Measurements from ENCODE around the gene RBBP9.
A peak's percentile ranks its signal among the peaks of the same experiment; 100 is the strongest.
"Not testable (repeated sequence)": the region's sequence is repeated elsewhere in the genome, so short reads cannot be mapped to it uniquely, and the experiment has no call there.

The RBBP9 gene

DNA sequence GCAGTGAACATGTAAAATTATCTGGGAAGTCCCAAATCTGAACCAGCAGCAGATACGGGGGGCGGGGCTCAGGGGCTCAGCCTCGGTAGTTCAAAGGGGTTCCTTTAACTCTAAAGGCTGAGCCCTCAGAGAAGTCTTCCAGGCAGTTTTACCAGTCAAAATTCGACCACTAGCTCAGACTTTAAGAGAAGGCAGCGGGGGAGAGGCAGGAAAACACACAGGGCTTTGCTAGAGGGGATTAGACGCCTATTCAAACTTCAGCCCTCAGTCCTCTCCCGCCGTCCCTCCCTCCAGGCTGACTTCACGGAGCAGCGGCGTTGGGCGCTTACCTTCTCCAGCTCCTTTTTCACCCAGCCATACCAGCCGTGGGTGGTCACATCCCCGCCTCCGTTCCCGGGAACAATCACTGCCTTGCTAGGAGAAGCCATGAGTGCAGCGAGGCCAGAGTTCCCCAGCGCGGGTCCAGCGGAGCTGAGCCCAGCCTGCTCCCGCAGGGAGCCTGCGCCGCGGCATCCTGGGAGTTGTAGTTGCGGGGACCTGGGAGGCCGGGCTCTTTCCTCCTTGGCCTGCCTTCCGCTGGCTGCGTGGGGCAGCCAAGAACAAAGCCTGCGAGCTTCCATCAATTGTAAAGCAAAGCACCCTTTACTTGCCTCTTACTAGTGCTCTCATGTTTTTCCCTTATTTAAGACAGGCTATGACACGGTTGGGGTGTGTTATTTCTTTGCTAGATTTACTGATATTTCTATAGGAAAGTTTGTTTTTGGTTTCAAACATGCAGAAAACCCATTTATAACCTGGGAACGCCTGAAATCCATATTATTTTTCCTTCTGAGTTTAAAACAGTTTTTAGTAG lies at the start of gene RBBP9:
Gene RBBP9 (minus strand): TSS at position 486 of the 853 bp plus-strand sequence. CDS start 58 bp downstream, at position 428.
- peak; percentile 96 for DNase-seq

DNA sequence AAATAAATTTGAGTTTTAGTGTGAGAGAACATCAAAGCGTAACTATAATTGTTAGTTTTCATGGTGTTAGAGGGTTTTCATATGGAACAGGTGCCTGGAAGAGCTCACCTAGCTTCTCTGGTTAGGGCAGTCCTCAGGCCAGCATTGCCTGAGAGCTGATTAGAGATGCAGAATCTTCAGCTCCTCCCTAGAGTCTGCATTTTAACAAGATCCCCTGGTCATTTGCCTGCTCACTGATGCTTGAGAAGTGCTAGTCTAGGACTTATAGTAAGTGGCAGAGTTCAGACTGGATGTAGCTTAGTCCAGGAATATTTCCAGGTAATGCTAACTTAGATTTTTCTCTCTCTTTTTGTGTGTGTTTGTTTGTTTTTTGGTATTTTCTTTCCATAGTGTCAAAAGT lies 48.5 kb upstream of the RBBP9 start:
- no peak for DNase-seq

DNA sequence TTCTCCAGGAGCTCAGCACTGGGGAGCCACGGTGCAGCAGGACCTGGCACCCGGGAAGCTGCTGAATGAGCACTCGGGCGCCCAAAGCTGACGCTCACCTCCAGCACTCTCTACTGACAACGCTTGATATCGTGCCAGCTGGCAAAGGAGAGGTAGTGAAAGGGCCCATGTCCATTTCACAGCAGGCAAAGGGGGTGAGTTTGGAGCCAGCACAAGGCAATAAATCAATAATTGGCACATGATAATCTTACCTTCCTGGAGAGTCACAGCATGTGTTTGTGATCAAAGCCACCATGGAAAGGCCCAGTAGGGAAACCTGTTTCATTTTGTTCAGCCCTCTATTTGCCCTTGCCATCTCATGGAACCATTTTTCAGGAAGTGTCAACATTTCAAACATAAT lies 46.9 kb upstream of the RBBP9 start:
- DNase-seq: no peak

DNA sequence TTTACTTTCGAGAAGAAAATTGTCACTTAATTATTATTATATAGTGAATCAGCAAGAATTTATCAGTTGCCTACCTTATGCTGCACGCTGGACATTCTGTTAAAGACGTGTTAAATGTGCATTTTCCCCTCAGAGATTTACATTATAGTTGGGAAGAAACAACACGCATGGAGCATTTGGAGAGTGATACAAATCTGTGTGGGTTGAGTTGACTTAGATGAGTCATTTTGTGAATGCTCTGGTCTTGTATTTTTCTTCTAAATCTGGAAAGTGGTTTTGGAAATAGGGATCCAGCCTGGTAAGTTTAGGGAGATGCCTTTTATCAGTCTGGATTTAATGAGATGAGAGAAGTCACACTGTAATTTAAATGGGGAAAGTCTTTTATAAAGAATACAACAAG lies 46.2 kb upstream of the RBBP9 start:
- DNase-seq: no peak

DNA sequence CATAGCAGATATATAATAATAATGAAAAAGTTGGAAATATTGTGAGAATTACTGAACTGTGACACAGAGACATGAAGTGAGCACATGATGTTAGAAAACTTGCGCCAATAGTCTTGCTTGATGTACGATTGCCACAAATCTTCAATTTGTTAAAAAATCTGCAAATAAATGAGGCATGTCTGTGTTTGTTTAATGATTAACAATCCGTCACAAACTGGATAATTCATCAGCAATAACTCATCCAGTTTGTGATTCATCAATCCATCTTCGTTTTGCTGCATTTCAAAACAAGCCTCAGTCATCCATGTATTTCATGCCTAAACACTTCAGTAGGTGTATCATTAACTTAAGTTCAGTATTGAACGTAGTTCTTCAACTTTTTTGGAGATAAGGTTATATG lies 44.7 kb upstream of the RBBP9 start:
- DNase-seq: no peak

DNA sequence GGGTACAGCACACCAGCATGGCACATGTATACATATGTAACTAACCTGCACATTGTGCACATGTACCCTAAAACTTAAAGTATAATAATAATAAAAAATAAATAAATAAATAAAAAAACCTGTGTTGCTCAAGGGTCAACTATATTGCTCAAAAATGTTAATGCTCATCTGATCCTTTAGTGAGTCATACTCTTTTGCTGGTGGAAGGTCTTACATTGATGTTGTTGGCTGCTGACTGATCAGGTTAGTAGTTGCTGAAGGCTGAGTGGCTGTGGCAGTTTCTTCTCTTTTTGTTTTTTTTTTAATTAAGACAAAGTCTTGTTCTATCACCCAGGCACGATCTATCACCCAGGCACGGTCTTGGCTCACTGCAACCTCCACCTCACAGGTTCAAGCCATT lies 40.6 kb upstream of the RBBP9 start:
- DNase-seq: no peak

DNA sequence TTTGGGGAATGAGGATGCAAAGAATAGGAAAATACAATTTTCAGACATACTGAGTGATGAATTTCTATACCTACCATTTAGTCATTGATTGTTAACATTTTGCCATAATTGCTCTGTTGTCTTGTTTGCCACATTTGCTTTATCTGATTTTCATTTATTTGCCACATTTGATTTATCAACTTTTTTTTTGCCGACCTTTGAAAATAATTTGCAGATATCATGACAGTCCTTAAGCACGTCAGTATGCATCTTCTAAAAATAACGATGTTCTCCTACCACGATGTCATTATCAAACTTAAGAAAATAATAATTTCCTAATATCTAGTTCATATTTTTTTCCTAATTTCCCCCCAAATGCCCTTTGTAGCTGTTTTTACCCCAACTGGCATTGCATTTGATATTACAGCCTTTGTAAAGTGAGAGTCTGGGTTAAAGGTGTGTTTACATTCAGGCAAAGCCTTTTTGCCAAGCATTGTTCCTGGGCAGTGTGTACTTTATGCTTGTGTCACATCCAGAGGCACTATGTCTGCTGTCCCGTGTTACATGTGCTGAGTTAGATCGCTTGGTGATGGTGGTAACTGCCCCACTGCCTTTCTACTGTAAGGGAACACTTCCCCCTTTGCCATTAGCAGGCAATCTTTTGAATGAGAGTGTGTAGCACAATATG lies 37.1 kb upstream of the RBBP9 start:
- no peak for DNase-seq

DNA sequence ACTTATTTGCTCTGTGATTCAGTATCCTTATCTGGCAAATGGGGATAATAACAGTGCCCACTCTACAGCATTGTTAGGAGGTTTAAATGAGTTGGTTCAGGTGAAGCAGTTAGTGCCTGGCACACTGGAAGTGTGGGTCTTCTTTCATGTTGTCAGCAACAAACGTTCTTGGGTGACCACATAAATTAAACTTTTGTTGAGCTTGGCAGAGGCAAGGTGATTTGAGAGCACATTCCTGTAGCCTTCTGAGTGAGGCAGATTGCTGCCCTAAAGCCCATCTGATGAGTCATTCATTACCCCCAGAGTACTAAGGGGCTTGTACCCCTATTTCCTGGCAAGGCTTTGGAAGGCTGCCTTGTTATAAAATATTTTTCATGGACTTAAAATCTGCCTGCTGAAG lies 36.5 kb upstream of the RBBP9 start:
- DNase-seq: no peak

DNA sequence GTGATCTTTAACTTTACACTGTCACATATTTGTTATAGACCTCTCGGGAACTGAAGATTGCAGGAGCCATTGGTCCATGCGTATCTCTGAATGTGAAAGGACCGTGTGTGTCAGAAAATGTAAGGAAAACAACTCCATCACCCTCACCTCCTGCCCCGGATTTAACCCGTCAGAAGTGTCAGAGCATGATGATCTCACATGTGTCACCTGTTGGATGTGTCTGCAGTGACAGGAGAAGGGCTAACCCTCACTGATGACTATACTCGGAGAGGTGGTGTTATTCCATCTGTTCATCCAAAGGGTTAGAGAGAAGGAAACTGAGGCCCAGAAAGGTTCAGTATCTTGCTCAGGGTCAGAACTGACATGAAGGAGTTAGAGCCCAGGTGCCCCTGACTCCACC lies 35.6 kb upstream of the RBBP9 start:
- DNase-seq: no peak

DNA sequence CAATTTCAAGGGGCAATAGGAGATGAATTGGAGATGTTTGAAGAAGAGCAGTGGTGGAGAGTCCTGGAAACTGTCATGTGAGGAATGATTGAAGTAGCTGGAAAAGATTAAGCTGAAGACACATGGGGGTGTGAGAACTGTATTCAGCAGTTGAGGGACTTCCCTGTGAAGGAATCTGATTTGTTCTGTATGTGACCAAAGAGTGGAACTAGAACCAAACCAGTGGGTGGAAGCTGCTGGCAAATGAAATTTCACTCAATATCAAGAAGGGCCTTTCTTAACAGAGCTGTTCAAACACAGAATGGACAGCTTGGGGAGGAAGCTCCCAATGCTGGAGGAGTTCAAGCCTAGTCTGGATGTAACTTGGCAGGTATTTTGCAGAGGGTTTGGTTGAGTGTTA lies 32.0 kb upstream of the RBBP9 start:
- DNase-seq: no peak

DNA sequence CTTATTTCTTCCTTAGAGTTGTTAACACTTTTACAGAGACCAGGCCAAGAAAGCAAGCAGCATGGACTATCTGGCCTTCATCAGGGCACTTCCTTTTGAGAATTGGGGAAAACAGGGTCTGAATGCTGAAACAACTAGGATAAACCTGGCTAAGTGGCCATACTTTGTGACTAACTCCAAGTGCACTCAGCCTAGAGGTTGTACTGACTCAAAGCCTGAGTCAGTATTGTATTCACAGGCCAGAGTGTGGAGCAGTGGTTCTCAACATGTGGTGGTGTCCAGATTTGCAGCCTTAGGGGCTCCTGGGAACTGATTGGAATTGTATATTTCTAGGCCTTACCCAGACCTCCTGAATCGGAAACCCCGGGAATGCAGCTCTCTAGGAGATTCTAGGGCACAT lies 30.8 kb upstream of the RBBP9 start:
- no peak for DNase-seq

DNA sequence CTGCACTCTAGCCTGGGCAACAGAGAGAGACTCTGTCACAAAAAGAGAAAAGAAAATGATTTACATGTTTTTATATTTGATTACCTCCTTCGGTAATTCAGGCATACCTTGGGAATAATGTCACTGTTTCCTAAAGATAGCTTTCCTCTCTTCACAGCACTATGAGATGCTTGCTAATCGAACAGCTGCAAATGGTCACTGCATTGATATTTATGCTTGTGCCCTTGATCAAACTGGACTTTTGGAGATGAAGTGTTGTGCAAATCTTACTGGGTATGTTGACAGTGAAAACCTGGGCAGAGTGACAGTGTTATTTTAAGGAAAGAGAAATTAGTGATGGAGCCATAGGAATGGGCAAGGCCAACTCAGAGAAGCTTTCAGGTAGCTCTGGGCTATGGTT lies 30.3 kb upstream of the RBBP9 start:
- no peak for DNase-seq

DNA sequence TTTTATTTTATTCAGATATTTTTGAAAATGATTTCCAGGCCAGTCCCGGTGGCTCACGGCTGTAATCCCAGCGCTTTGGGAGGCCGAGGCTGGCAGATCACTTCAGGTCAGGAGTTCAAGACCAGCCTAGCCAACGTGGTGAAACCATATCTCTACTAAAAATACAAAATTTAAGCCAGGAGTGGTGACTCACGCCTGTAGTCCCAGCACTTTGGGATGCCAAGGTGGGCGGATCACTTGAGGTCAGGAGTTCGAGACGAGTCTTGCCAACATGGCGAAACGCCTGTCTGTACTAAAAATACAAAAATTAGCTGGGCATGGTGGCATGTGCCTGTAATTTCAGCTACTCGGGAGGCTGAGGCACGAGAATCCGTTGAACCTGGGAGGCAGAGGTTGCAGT lies 29.7 kb upstream of the RBBP9 start:
- not testable (repeated sequence) for DNase-seq

DNA sequence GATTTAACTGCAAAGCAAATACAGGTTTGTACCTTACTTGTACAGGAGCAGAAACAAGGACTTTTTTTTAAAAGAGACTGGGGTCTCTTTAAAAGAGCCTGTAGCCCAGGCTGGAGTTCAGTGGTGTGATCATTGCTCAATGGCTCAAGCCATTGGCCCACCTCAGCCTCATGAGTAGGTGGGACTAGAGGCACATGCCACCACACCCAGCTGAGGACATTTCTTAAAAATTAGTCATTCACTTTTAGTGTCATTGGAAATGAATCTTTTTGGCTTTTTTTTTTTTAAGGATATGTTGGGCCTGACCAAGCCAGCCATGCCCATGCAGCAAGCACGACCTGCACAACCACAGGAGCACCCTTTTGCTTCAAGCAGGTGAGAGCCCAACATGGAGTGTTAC lies 27.6 kb upstream of the RBBP9 start:
- no peak for DNase-seq

DNA sequence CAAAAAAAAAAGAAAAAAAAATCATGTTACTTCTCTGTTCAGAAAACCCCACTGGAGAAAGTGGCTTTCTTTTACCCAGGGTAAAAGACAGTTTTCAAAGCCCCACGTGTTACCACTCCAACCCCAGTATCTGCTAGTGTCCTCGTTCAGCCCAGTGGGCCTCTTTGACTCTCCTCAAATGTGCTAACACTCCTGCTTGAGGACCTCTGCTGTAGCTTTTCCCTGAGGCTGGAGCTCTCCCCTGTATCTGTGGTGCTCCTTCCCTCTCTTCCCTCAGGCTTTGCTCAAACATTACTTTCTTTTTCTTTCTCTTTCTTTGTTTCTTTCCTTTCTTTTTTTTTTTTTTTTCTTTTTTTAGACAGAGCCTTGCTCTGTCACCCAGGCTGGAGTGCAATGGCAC lies 26.0 kb upstream of the RBBP9 start:
- no peak for DNase-seq

DNA sequence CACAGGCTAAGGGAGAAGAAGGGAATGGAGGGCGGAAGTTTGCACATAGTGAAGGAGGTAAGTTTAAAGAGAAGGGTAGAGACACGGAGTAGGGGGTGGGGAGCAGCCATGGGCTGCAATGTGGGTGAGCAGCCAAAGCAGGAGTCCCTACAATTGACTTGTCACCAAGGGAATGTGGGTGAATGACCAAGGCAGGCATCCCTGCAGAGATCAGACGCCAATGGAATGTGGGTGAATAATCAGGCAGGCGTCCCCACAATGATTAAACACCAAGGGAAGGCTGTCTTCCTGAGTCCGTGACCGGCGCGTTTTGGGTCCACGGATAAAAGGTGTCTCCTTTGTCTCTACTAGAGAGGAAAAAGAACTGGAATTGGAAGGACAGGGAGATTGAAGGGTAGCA lies 25.0 kb upstream of the RBBP9 start:
- DNase-seq: not testable (repeated sequence)

DNA sequence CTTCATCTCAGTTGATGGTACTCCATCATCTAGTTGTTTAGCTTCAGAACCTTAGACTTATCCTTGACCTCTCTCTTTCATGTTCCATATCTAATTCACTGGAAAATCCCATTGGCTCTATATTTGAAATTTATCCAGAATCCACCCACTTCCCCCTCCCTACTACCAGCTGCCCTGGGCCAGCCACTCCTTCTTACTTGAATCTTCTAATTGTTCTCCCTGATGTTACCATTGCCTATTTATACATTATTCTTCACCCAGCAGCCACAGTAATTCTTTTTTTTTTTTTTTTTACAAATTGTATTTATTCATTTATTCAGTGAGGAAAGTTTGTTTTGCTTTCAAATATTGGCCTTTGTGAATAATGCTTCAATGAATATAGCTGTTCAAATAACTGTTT lies 18.9 kb upstream of the RBBP9 start:
- DNase-seq: no peak

DNA sequence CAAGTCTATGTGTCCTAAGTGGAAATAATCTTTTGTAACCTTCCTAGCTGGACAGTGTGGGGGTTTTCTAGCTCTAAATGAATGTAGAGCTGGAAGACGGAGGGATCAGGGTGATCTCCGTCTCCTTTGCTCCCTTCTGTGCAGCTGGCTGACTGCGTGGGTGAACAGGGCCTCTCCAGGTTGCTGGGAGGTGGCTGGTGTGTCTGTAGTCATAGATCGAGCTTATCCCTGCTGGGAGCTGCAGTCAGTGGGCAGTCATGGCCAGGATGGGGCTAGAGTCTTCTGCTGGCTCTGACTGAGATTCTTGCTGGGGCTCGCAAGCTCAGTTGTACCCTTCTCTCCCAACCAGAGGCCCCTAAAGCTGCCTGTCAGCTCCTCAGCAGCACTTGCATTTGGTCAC lies 17.1 kb upstream of the RBBP9 start:
- DNase-seq: no peak

DNA sequence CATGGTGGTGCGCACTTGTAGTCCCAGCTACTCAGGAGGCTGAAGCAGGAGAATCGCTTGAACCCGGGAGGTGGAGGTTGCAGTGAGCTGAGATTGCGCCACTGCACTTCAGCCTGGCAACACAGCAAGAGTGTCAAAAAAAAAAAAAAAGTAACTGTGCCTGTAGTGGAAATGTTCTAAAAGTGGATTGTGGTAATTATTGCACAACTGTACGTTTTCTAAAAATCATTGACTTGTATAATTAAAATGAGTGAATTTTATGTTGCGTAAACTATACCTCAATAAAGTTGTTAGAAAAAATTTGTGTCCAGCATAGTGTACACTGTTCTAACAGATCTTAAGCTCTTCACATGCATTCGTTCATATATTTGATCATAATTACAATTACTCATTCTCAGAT lies 16.2 kb upstream of the RBBP9 start:
- DNase-seq: no peak

DNA sequence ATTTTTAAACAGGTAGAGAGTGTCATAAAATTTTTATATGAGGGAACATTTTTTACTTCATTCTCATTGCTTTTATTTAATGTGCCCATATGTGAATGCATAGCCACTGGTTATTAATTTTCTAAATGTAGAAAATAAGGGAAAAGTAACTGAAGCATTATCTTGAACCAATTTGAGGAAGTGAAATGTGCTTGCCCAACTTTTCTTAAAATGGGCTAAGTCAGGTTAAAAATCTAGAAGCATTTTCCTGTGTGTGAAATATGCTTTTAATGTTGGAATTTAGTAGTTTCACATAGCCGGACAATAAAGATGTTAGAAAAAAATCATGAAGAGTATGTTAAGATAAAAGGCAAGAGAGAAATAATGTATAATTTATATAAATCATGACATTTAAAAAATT lies 14.5 kb upstream of the RBBP9 start:
- DNase-seq: no peak

DNA sequence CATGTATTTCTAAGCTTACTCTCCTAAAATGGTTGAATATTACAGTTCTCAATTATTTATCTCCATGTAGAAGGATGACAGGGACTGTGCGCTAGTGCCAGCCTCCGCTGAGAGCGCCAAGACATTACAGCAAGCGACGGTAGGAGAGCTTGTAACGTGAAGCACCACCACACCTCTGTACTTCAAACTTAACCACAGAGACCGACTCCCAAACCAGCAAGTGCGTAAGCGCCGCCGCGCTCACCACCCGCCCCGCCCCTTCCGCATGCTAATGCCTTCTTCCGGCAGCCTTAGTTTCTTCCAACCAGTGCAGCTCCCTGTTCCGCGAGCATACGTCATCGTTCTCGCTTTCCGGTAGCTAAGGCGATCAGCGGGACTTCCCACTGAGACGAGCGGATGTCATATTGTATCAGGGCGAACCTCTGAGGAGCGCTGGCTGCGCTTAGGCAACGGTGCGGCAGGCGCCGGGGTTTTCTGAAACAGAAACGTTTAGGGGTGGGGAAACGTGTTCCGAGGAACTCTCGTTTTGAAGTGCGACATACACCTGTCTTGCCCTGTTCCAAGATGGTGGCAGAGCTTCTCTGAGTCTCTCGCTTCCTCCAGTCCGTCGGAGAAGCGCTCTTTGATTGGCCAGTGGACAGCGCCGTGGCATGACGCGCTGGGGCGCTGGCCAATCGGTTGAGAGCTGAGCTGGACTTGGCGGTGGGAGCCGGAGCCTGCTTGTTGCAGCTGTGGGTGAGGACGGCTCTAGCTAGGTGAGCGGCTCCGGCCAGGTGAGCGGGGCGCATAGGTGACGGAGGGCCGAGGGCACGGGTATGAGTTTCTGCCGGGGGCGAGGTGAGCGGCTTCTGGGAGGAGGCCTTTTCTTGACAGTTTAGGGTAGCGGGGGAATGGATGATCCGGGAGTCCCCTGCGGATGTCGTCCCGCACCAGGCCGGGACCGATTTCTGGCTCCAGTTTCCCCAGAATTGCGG lies 10.5 kb upstream of the RBBP9 start, which contains the start of gene SEC23B:
Gene SEC23B (plus strand): TSS at position 723 of the 974 bp plus-strand sequence. CDS start 2,896 bp downstream, outside the sequence.
- DNase-seq: peak; percentile 99

DNA sequence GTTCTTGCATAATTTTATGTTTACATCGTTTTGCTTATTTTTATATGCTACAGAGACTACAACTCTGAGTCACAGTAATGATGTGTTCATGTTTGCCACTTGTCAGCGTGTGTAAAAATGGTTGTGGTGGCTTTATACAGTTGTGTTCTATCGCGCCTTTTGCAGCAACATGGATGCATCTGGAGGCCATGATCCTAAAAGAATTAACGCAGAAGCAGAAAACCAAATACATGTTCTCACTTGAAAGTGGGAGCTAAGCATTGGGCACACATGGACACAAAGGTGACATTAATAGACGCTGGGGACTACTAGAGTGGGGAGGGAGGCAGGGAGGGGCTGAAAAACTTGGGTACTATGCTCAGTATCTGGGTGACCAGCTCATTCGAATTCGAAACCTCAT lies 9.7 kb upstream of the RBBP9 start:
- peak; percentile 90 for DNase-seq

DNA sequence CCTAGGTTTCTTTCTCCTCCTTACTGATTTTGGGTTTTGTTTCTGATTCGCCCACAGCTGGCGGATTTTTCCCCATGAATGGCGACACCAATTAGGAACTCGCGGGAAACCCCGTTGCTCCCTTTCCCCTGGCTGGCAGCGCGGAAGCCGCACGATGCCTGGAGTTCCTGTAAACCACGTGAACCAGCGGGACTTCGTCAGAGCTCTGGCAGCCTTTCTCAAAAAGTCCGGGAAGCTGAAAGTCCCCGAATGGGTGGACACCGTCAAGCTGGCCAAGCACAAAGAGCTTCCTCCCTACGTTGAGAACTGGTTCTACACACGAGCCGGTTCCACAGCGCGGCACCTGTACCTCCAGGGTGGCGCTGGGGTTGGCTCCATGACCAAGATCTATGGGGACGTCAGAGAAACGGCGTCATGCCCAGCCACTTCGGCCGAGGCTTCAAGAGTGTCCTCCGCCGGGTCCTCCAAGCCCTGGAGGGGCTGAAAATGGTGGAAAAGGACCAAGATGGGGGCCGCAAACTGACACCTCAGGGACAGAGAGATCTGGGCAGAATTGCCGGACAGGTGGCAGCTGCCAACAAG lies 7.5 kb upstream of the RBBP9 start:
- DNase-seq: no peak

All from NCI-H510A treated with DMSO at 0.1 percent for 48 hours (cell line).